HG03457 (cell line): ENCODE results near the gene CDH13.

Experiments used
- ATAC-seq: cut with Tn5 transposase; IDR thresholded peaks from one replicate; pipeline ENCODE4 v1.9.1; 2021; ENCODE audit warnings: moderate number of reproducible peaks; ENCODE audit not compliant: unreplicated experiment

CDH13 gene

DNA sequence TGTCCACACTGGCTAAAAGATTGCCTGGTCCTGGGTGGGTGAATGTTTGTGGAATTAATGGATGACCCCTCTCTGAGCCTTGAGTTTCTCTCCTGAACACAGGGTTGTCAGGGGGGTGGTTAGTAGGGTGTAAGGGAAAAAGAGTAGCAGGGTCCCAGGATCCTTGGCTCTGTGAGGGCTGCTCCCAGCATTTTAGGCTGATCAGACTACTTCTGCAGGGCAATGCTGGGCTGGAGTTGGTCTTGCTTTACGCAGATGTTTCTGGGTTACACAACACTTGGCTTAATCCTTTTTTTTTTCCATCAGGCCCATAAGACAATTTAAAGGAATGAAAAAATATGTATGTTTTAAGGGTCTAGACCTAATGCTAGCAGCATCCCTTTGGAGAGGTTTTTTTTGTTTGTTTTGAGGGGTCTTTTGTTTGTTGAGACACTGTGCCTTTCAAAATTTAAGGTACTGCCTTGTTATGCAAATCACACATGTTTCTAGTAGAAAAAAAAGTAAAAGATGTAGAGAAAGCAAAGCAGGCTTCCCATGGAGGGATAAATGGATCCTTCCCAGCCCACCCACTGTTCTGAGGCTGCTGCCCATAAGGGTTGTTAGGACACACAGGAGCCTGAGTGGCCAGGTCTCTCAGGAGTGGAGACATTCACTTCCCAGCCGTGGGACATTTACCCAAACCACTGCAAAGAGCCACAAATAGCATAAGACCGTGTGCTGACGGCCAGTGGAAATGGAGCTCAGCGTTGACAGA lies 955.4 kb downstream of the CDH13 start:
- no peak for ATAC-seq

DNA sequence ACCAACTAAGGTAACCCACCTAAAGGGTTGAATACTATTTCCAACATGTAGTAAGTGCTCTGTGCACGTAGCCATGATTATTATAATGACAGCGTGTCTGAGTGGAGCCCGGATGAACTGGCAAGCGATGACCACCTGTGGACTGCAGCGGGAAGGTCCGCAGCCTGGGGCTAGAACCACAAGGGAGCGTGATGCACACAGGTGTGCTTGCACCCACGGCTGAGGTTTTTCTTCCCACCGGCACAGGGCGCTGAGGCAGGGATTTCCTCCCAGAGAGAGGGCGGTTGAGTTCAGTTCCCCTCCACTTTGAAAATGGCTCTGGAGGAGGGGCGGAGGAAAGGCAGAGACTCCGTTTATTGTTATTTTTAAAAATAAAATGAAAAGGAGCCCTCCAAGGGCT lies 959.3 kb downstream of the CDH13 start:
- ATAC-seq, result no peak

DNA sequence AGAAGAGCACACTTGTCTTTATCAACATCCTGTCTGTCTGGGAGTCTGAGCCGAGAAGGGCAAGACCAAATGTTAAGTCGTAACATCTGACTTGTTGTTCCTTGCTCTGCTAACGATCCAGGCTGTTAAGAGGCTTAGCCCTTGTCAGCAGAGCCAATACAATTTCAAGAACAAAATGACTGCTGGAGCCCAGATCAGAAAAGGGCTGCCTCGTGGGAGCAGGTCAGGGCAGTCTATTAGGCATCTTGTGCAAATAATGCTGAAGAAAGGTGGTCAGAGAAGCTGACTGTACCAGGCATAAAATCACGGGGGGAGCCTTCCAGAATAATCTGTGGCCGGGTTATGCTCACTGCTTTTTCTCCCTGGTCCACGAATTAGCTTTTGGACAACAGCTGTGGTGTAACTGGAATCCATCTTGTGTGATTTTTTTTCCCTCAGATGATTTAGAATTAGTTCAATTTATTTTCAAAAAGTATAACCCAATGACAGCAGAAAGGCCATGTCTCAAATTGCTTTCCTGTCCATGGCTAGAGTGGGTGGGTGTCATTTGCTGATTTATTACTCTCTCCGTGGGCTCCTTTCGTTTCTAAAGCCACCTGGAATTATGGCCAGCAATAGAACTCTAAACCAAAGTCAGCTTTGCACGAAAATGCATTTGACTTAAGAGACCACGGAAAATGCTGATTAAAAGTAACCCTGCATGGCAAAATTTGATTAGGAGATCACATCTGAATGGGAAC lies 959.9 kb downstream of the CDH13 start:
- ATAC-seq, result no peak

DNA sequence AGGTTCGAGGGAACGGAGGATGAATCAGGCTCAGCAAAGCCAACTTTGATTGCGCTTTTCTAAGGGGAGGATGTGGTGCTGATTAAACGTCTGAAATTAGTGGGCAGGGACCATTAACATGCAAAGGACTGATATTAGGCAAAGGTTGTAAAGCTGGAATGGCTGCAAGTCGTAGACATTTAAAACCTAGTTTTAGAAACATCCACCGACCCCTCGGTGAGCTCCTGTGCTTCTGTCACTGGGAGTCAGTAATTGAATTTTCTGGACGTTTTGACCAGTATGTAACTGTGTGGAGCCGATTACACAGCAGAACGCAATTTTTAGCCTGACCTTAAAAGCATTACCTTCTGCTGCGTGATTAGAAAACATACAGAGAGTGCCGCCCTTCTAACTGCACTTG lies 960.4 kb downstream of the CDH13 start:
- ATAC-seq, result no peak

DNA sequence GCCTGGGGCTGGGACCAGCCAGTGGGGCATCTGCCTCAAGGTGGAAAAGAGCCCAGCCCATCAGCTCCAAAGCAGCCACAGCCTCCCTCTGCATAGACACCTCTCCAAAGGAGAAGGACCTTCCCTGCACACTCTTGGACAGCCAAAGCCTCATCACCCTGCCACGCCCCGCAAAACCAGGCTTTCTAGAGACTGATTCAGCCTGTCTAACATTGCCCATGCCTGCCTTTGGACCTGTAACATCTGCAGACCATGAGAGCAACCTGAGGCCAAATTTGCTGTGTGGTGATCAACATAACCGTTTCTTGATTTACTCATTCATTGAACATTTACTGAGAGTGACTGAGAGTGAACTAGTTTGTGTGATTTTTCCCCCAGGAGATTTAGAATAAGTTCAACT lies 961.3 kb downstream of the CDH13 start:
- no peak for ATAC-seq

DNA sequence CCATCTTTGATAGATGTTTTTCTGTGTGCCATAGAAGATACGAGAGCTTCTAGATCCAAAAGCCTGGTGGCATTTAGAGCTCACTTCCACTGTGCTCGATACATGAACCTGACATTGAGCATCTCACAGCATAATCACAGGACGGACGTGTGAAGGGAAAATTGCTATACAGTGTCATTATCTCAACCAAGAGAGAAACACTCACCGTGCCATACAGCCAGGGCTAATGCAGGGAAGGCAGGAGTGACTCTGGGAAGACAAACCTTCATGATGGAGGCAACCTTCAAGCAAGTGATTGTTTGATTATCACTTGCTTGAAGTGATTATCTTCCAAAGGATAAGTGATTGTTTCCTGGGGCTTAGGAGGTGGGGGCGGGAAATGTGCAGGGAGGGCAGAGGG lies 962.8 kb downstream of the CDH13 start:
- ATAC-seq, result no peak

DNA sequence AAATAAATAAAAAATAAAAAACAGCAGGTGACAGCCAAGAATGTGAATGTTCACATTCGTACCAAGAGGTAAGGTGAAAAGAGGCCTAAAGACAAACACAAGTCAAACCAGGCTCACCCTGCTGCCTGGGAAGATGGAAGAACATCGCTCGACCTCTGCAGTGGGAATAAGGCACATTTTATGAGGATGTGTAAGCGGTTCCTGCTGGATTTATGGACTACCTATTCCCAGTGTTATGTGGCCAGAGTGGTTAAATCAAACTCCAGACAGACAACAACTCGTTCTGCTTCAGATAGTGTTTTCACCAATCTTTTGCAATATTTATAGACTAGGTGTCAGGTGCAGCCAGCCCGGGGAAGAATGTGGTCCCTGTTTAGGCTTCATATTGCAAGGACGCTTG lies 966.0 kb downstream of the CDH13 start:
- no peak for ATAC-seq

DNA sequence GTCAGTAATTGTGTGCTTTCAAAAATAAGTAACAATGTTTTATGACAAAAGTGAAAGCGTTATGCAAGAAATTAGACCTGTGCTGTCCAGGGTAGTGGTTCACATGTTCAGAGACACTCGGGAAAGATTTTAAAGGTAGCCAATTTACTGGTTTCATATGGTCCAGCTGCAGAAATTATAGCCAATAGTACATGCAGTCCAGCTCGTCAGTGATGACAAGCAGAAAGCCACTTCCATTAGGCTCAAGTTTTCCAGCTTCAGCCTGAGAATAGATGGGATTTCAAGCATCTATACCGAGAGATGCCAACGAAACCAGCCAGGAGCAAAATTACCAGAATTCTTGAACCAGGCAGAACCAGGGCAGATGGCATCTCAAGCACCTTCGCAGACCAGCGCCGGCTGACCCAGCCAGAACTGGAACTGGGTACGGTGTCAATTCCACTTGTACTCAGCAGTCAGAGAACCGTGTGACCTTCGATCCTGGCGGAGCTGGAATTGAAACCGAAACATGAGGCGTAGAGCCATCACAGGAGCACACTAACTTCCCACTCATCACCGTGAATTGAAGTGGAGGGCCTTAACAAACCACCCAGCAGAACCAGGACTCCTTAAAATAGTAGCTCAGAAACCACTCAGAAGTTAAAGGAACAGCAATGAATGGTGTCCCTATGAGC lies 973.2 kb downstream of the CDH13 start:
- ATAC-seq, result no peak

DNA sequence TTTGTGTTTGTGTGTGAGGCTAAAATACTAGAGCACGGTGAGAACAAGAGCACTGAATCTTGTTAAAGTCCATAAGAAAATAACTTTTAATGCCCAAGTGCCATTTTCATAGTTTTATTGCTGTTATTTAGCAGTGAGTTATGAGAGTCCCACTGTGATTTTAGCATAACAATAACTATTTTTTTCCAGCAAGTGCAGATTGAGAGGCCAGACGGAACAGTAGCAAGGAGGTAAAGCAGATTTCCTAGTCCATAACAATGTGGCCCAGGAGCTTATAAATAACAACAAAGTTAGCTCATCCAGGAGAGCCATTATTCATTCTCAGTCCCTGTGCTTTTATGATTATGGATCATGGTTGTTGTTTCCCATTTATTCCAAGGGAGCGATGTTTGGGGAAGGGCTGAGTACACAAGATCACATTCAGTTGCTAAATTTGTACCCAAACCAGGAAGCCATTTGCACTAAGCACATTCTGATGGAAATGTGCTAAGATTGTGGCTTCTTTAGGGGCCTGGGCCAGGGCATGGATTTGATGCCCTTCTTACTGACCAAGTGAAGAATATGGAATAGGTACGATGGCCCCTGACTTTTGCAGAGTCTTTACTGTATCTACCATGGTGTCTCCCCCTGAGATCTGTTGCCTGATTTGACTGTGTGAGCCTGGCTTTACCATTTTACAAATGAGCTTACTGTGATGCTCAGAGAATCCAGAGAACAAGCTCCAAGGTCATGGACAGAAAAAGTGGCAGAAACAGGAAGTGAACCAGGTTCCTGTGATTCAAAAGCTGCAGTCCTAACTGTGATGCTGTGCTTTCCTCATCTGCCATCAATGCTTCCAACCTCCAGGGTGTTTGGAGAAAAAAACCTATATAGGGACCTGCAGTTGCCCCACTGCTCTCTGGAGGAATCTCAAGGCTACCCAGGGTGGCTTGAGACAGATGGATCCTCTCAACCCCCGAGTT lies 976.3 kb downstream of the CDH13 start:
- ATAC-seq, result no peak

DNA sequence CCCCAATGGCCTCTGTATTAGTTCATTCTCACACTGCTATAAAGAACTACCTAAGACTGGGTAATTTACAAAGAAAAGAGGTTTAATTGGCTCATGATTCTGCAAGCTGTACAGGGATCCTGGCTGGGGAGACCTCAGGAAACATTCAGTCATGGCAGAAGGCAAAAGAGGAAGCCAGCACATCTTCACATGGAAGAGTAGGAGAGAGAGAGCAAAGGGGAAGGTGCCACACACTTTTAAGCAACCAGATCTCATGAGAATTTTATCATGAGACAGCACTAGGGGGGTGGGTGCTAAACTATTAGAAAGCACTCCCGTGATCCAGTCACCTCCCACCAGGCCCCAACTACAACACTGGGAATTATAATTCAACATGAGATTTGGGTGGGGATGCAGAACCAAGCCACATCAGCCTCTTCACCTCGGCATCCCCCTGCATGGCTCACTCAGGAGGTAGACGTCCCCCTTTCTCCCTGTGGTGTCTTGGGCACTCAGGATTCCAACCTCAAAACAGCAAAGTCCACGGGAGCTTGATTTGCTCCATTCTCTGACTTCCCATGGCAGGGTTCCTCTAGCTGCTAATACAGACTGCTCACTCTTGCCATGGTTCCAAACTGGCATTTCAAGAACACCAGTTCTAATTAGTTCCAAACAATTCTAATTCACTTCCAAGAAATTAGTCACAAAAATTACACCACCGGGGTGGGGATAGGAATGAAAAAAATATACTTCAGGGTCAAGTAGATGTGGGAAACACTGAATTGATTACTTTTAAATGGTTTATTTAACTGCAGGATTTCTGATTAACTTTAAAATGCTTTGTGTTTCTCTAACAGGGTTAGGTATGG lies 977.2 kb downstream of the CDH13 start:
- ATAC-seq, result no peak

DNA sequence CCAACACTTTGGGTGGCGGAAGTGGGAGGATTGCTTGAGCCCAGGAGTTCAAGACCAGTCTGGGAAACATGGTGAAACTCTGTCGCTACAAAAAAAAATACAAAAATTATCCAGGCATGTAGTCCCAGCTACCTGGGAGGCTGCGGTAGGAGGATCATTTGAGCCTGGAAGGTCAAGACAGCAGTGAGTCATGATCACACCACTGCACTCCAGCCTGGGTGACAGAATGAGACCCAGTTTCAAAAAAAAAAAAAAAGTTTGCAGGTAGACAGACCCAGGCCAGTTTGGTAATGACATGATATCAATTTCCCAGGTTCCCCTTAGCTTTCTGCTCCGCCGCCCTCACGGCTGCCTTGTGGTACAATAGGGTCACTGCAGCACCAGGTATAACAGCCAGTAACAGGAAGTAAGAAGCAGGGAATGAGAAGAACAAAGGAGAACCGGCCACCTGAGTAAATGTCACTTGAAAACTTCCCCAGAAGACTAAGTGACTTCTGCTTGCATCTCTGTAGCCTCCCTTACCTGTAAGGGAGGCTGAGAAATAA lies 979.8 kb downstream of the CDH13 start:
- no peak for ATAC-seq

DNA sequence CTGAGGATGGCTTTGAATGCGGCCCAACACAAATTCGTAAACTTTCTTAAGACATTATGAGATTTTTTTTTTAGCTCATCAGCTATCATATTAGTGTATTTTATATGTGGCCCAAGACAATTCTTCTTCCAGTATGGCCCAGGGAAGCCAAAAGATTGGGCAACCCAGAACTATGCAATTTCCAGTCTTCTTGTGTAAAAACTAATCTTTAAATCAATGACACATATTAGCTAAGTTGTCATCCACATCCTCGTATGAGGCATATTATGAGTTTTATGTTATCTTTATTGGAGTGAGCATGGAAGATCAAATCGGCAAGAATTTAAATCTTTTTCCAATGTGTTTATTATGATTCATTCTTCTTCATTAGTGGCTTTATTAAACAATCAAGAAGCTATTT lies 982.4 kb downstream of the CDH13 start:
- no peak for ATAC-seq

DNA sequence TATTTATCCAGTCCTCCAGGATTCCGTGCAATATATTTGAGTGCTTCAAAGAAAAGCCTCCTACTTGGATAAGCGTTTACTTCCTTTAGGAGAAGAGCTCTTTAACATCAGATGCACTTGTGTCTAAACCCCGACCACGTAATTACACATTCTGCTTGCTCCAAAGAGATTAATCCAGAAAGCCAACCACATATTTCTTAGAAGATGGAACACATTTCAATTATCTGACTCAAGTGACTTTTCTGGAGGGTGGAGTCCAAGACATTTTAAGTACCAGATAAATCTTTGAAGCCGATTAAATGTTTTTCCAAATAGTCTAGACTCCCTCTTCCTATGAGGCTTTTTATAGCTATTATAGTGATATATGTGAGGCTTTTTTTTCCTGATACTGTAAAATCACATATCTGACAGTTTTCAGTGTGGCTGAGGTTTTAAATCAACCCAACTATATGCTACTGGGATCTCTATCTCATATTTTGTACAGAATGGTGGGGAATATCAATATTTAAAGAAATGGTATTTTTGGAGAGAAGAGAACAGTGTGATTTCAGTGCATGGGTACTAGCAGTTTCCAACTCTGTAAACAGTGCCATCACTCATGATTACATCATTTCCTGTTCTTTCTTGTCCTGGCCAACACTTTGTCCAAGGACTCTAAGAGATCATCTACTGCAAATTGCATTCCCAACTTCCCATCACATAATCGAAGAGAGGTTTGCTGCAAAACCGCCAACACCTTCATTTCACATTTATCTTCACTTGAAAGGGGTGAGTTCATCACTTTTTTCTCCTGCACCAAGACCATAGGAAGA lies 988.6 kb downstream of the CDH13 start:
- no peak for ATAC-seq

DNA sequence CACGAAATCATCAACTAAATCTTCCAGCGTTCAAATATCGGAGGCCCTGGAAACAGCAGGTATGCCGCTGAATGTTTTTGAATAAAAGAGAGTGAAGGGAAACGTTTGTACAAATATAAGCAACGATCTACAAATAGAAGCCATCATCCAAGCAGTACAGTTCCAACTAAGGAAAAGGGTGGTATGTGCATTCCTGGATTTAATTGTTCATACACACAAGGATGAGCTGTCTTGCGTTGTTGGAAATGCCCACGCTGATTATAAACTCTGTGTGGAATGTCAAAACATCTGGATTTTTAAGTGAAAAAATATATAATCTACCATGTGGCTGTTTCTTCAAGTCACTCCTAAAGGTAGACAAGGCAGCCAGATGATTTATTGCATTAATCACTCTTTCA lies 989.2 kb downstream of the CDH13 start:
- ATAC-seq, result no peak

DNA sequence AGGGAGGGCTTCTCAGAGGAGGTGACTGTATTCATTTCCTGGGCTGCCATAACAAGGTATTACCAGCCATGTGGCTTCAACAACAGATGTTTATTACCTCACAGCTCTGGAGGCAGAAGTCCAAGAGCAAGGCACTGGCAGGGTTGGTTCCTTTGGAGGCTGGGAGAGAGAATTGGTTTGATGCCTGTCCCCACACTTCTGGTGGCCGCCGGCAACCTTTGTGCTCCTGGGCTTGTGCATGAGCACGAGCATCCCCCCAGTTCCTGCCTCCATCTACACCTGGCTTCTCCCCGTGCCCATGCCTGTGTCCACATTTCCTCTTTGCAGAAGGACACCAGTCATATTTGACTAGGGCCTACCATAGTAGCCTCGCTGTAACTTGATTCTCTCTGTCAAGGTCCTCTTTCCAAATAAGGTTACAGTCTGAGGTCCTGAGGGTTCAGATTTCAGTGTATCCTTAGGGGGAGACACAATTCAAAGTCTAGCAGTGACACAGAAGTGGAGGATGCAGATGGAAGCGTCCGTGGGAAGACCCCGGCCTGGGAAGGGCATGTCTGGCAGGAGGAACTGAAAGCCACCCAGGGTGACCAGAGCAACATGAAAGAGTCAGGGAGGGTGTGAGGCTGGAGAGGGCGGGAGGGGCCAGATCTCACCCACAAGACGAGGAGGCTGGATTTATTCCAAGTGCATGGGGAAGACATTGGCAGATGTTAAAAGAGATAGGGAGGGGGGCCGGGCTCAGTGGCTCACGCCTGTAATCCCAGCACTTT lies 992.8 kb downstream of the CDH13 start:
- ATAC-seq, result no peak

DNA sequence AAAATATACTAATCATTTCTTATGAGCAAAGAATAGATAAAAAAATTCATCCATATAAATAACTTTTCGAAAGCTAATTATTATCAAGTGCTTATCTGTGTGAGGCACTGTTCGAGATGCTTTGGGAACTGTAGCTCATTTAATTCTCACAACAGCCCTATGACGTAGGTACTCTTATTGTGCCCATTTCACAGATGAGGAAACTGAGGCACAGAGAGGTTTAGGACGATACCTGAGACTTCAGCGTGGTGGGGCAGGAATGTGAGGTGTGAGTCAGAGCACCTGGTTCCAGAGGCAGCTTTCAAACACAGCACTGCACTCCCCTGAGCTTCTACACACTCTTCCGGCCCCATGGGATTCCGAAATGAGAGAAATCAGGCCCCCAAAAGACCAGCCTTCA lies 995.2 kb downstream of the CDH13 start:
- ATAC-seq, result no peak

DNA sequence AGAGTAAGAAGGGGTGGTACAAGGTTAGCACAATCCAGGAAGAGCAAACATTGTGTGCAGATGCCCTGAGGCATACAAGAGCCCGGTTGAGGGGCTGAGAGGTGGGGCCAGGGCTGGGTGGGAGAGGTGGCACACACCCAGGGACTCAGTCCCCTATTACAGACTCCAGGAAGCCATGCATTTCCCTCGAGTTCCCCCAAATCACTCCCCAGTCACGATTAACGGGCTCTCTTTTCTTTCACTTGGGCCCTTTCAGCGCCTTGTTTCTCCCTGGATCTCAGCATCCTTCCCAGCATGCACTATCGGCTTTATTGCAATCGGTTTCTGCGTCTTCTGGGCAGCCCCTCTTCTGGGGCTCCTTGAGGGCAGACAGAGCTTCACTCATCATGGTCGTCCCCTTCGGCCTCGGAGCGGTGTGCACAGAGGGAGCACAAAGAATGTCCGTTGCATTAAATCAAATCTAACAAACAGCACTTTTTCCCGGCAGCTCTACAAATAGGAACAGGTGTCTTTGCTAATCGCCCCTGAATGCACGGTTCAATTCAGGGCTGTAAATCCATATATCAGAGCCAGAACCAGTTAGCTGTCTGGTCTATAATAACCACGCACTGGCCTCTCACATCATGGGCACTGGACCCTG lies 996.4 kb downstream of the CDH13 start:
- ATAC-seq, result no peak

DNA sequence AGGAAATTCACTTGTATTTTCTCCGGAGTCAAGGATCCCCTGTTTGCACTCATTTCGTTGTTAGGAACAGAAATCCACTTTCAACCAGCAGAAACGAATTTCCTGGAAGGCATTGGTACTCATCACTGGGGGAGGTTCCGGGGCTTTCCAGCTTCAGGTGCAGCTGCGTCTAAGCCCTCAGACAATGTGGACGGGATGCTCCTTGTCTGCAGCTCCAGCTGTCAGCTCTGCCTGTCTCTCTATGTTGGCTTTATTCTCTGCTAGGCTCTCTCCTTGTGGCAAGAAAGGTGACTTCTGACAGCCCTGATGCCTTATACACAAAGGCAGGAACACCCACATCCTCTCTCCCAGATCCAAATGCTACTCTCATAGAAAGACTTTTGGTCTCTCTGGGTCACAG lies 997.1 kb downstream of the CDH13 start:
- no peak for ATAC-seq
